Measurements from ENCODE around the gene ROBO1.

DNA sequence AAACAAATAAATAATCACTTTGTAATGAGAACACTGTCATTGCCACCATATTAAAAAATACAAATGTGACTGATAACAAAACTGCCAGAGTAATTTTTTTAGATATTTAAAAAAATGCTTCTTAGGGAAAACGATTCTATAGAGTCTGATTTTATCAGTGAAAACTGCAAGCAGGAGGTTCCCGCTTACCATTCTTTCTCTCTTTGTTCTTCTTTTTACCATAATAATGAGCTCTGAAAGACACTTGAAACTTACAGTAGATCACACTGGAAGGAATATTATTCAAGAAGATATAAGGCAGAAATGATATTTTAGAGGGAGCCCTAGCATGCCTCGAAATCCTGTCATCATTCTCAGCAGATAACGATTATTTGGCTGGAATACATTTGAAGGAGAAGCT, 701.3 kb downstream of the ROBO1 start:
- TF ChIP-seq CTCF (IDR thresholded peaks at IDR 0.05) (no peak), POLR2A (IDR thresholded peaks at IDR 0.05) (no peak)

Measured in thyroid gland (tissue), 4 donors.